Stimulated activated CD4-positive, alpha-beta T cell treated with anti-CD3 and anti-CD28 coated beads, Interleukin-15, amount 100 ng/mL, for 1 hour (primary cell): ENCODE results near the gene LIPI.
"Not testable (repeated sequence)": the region's sequence is repeated elsewhere in the genome, so short reads cannot be mapped to it uniquely, and the experiment has no call there.

Source experiments
- DNase-seq, 2 donors: peaks; one replicate each; pipeline ENCODE4 v3.0.0-alpha.2; 2020; ENCODE audit warnings: low read depth in 1 of 2, low spot score in 1 of 2

Gene LIPI

DNA sequence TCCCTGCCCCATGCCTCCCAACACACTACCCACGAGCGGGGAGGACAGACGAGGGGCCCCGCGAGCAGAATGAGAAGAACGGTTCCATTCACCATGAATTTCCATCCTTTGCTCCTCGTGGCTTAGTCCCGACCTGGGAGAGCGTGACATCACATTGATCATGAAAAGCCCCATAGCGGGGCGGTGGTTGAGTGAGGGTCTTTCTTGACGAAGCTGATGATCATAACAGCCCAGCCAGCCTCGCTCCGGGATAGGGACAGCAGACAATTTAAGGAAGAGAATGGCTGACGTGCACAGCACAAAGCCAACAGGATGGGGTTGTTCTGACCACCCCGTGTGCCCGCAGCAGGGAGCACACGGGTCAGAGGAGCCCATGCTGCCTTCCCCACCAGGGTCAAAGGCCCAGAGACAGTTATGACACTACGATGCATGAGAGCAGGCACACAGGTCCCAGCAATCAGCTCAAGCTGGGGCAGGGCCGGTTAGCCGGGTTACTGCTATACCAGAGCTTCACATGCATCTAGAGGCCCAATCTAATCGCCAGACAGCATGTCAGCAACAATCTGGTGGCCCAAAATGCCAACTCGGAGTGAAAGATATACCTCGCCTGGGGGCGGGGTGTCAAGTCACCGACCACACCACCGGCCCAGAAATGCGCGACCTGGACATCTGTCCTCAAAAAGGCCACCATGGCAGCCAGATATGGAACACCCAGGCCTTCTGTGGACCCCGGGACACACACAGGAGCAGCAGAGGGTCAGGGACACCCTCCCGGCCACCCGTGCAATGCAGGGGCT, 135.2 kb downstream of the LIPI start:
- DNase-seq = no peak

DNA sequence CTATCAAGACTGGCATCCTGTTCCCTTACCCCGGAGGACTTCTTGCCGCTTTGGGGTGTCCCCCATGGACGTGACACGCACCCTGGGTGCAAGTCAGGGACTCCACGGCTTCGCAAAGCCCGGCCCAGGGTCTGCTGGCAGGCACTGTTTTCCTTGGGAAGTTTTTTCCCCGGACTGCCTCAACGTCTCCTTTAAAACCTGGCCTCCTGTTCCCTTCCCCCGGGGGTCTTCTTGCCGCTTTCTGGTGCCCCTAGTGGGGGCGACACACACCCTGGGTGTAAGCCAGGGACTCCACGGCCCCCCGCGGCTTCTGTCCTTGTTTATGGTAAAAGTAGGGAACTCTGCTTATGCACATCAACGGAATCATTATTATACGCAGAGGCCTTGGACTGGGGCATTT, 136.6 kb downstream of the LIPI start:
- DNase-seq = no peak

DNA sequence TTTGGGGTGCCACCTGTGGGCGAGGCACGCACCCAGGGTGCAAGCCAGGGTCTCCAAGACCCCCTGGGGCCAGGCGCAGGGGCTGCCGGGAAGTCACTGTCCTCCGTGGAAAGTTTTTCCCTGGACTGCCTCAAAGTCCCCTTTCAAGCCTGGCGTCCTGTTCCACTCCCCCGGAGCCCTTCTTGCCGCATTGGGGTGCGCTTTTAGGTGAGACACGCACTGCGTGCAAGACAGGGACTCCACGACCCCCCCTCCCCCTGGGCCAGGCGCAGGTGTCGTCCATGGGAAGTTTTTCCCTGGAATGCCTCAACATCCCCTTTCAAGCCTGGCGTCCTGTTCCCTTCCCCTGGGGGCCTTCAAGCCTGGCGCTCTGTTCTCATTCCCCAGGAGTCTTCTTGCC, 137.1 kb downstream of the LIPI start:
- DNase-seq = no peak

DNA sequence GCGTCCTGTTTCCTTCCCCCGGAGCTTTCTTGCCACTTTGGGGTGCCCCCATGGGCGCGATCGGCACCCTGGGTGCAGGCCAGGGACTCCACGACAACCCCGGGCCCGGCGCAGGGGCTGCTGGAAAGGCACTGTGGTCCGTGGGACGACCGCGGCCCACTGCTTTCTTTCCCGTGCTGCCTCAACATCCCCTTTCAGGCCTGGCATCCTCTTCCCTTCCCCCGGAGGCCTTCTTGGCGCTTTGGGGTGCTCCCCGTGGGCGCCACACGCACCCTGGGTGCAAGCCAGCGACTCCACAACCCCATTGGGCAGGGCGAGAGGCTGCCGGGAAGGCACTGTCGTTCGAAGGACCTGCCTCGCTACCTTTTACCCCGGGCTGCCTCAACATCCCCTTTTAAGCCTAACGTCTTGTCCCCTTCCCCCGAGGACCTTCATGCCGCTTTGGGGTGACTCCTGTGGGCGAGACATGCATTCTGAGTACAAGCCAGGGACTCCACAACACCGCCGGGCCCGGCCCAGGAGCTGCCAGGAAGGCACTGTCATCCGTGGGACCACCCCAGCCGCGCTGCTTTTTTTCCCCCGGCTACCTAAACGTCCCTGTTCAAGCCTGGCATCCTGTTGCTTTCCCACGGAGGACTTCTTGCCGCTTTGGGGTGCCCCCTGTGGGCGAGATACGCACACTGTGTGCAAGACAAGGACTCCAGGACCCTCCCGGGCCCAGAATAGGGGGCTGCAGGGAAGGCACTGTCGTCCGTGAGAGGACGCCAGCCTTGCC, 137.8 kb downstream of the LIPI start:
- DNase-seq = no peak

DNA sequence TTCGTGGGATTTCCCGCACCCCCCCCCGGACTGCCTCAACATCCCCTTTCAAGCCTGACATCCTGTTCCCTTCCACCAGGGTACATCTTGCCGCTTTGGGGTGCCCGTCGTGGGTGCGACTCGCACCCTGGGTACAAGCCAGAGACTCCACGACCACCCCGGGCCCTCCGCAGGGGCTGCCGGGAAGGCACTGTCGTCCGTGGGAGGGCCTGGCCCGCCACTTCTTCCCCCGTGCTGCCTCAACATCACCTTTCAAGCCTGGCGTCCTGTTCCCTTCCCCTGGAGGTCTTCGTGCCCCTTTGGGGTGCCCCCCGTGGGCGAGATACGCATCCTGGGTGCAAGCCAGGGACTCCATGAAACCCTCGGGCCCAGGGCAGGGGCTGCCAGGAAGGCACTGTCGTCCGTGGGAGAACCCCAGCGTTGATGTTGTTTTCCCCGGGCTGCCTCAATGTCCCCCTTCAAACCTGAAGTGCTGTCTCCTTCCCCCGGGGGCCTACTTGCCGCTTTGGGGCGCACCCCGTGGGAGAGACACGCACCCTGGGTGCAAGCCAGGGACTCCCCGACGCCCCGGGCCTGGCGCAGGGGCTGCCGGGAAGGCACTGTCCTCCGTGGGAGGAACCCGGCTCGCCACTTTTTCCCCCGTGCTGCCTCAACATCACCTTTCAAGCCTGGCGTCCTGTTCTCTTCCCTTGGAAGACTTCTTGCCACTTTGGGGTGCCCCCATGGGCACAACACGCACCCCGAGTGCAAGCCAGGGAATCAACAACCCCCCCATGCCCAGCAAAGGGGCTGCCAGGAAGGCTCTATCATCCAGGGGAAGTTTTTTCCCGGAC, 138.6 kb downstream of the LIPI start:
- no peak for DNase-seq

DNA sequence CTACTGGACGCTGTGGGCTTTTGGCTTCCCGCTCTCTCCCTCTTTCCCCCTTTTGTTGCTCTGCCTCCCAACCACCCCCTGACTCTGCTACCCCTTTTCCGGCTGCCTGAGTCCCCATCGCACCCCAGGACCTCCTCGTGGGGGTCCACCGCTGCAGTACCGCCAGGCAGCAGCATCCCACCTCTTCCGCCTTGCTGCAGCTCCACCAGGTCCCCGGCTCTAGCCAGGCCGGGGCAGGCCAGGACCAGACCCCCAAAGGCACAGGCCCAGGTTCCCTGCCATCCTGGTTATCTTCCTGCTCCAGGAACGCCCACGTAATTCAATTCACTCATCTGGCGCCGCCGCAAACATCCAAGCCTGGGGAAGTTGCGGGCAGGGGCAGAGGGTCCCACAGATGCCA, 139.8 kb downstream of the LIPI start:
- DNase-seq = no peak

DNA sequence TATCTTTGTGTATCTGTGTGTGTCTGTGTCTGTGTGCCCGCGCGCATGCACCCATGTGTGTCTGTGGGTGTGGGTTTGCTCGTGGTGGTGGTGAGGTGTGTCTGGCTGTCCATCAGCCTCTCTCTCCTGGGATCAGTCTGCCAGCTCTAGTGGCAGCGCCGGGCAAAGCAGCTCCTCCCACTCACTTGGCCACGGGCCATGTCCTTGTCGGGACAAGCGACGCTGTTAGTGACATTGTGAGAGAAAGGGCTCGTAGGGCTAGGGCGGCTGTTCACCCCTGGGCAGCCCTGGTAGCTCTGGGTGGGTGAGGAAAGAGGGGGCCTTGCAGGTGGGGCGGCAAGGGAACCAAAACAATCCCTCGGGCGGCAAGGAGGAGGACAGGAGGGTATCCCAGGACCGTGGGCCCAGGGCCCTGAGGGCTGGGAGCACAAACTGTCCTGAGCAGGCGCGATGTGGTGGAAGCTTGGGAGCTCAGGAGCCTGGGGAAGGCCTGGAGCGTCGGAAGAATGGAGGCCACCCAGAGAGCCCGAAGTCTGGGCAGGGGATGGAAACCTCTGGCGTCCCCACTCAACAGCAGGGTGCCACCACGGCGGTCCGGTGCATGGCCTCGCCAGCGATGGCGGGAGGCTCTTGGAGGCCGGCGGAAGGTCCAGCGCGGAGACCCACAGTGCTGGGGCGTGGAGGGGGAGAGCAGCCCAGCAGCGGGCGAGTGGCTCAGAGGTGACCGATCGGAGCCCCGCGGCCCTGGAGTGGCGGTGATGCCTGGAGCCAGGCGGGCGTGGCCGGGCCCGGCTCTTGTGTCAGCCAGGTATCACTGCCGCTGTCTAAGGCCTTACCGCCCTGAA, 140.5 kb downstream of the LIPI start:
- no peak for DNase-seq

DNA sequence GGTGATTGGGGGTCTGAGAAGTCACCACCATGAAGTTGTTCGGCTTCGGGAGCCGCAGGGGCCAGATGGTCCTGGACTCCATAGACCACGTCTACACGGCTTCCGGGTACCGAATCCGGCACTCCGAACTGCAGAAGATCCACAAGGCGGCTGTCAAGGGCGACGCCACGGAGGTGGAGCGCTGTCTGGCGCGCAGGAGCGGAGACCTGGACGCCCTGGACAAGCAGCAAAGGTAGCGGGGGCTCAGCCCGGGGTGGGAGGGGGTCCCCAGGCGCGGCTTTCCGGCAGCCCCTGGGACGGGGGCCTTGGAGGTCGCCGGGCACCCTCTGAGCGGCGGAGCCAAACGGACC, 146.5 kb downstream of the LIPI start:
- DNase-seq = no peak

DNA sequence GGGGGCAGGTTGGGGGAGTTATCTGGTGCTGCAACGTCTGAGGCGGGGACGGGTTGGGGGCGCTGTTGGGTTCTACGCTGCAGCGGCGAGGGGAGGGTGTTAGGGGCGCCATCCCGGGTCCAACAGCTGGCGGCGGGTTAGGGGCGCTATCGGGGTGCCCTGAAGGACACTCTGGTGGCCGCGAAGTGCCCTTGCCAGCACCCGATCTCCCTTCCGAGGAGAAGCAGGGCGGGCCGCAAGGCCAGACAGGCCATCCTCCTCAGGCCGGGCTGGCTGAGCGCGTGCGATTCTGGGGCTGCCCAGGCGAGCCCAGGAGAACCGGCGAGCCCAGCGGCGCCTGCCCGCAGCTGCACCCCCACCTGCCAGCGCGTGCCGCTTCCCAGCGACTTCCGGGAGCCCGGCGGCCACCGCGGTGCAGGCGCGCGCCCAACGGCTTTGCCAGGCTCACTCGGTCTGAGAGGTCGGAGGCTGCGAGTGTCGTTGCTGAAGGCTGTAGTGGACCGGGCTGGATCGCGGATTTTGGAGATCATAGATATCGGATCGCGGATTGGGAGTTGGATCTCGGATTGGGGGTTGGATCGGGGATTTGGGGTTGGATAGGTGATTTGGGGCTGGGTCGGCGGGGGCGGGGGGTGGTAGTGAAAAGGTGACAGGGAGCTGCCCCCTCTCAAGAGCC, 147.0 kb downstream of the LIPI start:
- not testable (repeated sequence) for DNase-seq

DNA sequence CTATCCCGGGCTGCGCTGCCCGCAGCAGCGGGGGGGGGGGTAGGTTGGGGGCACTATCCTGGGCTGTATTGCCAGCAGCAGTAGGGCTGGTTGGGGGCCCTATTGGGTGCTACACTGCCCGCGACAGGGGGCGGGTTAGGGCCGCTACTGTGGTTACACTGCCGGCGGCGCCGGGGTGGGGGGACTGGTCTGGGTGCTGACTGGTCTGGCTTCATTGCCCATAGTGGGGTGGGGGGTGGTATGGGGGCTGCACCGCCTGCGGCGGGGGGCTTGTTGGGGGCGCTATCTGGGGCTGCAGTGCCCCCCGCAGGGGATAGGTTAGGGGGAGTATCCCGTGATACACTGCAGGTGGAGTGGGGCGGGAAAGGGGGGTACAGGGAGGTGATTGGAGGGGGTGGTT, 148.1 kb downstream of the LIPI start:
- DNase-seq = not testable (repeated sequence)

DNA sequence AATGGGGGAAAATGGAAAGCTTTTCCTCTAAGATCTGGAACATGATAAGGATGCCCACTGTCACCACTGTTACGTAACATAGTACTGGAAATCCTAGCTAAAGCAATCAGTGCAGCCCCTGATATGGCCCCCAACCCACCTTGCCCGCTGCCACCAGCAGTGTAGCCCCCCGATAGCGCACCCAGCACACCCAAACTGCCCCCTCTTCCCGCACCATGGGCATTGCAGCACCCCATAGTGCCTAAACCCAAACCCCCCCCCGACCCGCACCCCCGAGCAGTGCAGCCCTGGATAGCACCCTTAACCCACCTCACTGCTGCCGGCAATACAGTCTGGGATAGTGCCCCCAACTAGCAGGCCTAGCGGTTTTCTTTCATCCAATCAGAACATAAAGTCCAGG, 148.9 kb downstream of the LIPI start:
- DNase-seq = not testable (repeated sequence)

DNA sequence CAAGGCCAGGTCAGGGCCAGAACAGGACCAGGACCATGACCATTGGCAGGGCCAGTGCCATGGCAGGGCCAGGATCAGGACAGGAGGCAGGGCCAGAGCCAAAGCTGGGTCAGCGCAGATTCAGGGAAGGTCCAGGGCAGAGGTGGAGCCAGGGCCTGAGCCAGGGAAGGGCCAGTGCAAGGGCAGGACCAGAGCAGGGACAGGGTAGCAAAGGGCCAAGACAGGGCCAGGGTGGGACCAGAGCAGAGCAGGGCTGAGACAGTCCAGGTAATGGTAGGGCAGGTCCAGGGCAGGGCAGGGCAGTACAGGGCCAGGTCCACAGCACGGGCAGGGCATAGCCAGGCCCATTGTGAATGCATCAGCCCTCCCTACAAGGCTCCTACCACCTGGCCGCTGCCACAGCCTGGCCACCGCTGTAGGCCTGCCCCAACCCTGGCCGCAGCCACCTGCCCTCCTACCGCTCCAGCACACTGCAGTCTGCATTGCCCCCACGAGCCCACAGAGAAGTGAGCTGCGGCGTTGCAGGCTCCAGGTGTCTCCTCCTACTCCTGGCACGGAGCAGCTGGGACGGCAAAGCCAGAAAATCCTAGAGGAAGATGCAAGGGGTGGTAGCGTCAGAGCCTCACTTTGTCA, 151.6 kb downstream of the LIPI start:
- DNase-seq = not testable (repeated sequence)
